MCF 10A (cell line): Measurements from ENCODE around the gene PTBP3. TPM values are rescaled to one million over a fixed set of nuclear protein-coding genes. Genes with fewer than 3 reads are reported as not detected.

Experiments used
- BruUV-seq: library from RNA; stranded (reverse); fragments of 400-500 nt; replicated peaks from 2 replicates; lab custom pipeline; 2021; lab: Mats Ljungman, UMichigan
- CTCF ChIA-PET: fragments of 300-600 bp; sonication (Branson Sonifier 250); formaldehyde crosslinking; extraction: SDS; loops from one replicate; lab custom pipeline; 2021; ENCODE audit warnings: antibody characterized with exemption, inconsistent platforms; lab: Yijun Ruan, JAX
- POLR2A ChIA-PET: fragments of 300-600, 350-650 bp; sonication (Branson Sonifier 250); formaldehyde crosslinking; extraction: SDS; loops from one replicate; lab custom pipeline; 2020; ENCODE audit warnings: antibody characterized with exemption, inconsistent platforms; lab: Yijun Ruan, JAX
- DNase-seq: peaks from one replicate; pipeline ENCODE4 v3.0.0-alpha.2; 2018; ENCODE audit not compliant: unreplicated experiment
- H3K27ac Mint-ChIP-seq: one replicate; pipeline ENCODE4 v1.8.0; 2022; ENCODE audit warnings: mild to moderate bottlenecking, low read depth, mixed read lengths; ENCODE audit not compliant: unreplicated experiment
- H3K27me3 Mint-ChIP-seq: one replicate; pipeline ENCODE4 v1.8.0; 2022; ENCODE audit warnings: mixed read lengths; ENCODE audit not compliant: insufficient read depth, unreplicated experiment
- H3K36me3 Mint-ChIP-seq: one replicate; pipeline ENCODE4 v1.8.0; 2022; ENCODE audit warnings: mild to moderate bottlenecking, moderate library complexity, mixed read lengths; ENCODE audit not compliant: insufficient read depth, unreplicated experiment
- H3K4me1 Mint-ChIP-seq: one replicate; pipeline ENCODE4 v1.8.0; 2022; ENCODE audit warnings: mixed read lengths; ENCODE audit not compliant: insufficient read depth, unreplicated experiment
- H3K4me3 Mint-ChIP-seq: one replicate; pipeline ENCODE4 v1.8.0; 2022; ENCODE audit warnings: mild to moderate bottlenecking, moderate library complexity, mixed read lengths; ENCODE audit not compliant: unreplicated experiment
- H3K9me3 Mint-ChIP-seq: one replicate; pipeline ENCODE4 v1.8.0; 2022; ENCODE audit warnings: mixed read lengths; ENCODE audit not compliant: unreplicated experiment
- CTCF ChIP-seq: fragments of 200-600 bp; IDR thresholded peaks from one replicate; pipeline ENCODE4 v1.8.0; 2022; ENCODE audit warnings: antibody characterized with exemption, mild to moderate bottlenecking; ENCODE audit not compliant: unreplicated experiment
- intact Hi-C: fragments of 100-400 bp; cut with micrococcal nuclease; formaldehyde crosslinking; loops from 2 replicates; pipeline ENCODE4 v1.14.1; 2022
- total RNA-seq: library from RNA; stranded (reverse); gene quantifications from 2 replicates; pipeline ENCODE4 v1.2.3, GENCODE V29; 2022

The PTBP3 gene
- total RNA-seq, 1 experiment from 2014 or later = 79.2 TPM

DNA sequence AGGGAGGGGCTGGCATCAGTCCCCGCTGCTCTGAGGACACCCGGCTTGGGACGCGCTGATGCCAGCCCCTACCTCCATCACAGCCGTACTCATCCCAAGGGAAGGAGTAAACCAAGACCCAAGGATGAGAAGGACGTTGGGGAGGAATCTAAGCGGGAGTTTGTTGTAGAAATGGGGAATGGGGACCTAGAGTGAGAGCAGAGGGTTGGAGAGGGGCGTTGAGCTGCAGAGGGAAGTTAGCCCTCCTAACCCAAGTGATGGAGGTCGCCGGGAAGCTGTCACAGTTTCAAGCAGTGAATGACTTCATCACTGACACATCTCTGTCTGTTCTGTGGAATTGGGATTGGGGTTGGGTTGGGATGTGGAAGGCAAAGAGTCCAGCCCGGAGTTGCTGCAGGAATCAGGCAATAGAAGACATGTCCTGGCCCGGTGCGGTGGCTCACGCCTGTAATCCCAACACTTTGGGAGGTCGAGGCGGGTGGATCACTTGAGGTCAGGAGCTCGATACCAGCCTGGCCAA, 157.6 kb downstream of the PTBP3 start:
- DNase-seq = no peak
- ChIA-PET POLR2A (no interaction called here), CTCF (interaction anchor here (0.5 to 2.1 kb wide), 5 partner anchors 13 to 644 kb away, joined by 3 to 6 read pairs (median 3); no protein-coding TSS in a partner anchor)
- BruUV-seq = no TSS peak
- TF ChIP-seq CTCF = no peak
- Mint-ChIP-seq H3K27me3 (no peaks in the 10 kb centered on the region), H3K4me1 (no peaks in the 10 kb centered on the region), H3K9me3 (no peaks in the 10 kb centered on the region), H3K4me3 (peak overlapping the region; percentile 35), H3K36me3 (peaks cover 6% of the 10 kb centered on the region), H3K27ac (no peak overlapping the region)
- intact Hi-C loops = loop anchor here (2.0 kb wide), 1 partner anchor 157 kb away; the partner anchor contains the start of gene PTBP3

GRCh38 chr9:112174965-112175795, 158.2 kb downstream of the PTBP3 start, which contains the start of gene SUSD1:
Gene SUSD1, minus strand, starts transcription at chr9:112175297. Its CDS starts 62 bp downstream, at chr9:112175235.
- intact Hi-C loops = loop anchor here (2.0 kb wide), 1 partner anchor 158 kb away; the partner anchor contains the start of gene PTBP3
- Mint-ChIP-seq H3K4me1 (no peaks in the 10 kb centered on the region), H3K27ac (no peak within 1 kb of the TSS), H3K27me3 (no peaks in the 10 kb centered on the region), H3K36me3 (peaks cover 6% of the 10 kb centered on the region), H3K4me3 (peak within 1 kb of the TSS; percentile 71), H3K9me3 (no peaks in the 10 kb centered on the region)
- no peak for DNase-seq
- POLR2A ChIA-PET = interaction anchor here (1.0 to 1.5 kb wide), 2 partner anchors 158 to 161 kb away, joined by 3 to 7 read pairs; partner anchors contain the start of gene PTBP3
- no peak for TF ChIP-seq CTCF
- no TSS peak for BruUV-seq
- CTCF ChIA-PET = interaction anchor here (1.0 to 2.1 kb wide), 3 partner anchors 14 to 645 kb away, joined by 3 to 6 read pairs (median 3); no protein-coding TSS in a partner anchor

DNA sequence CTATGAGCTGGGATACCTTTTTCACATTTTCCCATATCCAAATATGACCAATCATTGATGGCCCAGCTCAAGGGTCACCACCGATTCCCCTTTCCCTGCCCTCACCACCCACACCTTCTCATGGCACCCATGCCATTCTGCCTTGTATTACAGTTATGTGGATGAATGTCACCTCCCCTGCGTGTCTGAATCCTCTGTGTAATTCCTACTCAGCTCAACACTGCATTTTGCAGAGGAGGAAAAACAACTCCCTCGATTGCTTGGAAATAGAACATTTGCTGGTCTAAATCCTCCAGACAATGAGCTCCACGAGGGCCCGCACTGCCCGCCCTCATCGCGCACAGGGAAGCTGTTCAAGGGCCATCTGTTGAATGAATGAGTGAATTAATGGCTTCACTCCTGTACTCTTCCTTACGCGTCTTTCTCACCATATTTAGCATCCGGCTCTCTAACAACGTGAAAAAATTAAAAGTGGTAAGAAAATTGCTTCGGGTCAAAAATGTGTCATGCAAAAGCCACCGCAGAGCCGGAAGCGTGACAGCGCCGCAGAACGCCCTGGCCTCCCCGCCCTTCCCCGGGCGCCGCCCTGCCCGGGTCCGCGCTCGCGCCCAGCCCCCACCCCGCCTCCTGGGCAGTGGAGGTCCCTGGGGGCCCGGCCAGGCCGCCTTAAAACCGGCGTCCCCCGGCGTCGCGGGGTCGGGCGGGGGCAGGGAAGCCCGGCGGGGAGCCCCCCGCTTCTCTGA, 159.0 kb downstream of the PTBP3 start:
- Mint-ChIP-seq H3K27me3 (no peaks in the 10 kb centered on the region), H3K4me1 (no peaks in the 10 kb centered on the region), H3K36me3 (peaks cover 6% of the 10 kb centered on the region), H3K4me3 (peak overlapping the region; percentile 71), H3K9me3 (no peaks in the 10 kb centered on the region), H3K27ac (no peak overlapping the region)
- peak; percentile 52 for DNase-seq
- no peak for TF ChIP-seq CTCF
- intact Hi-C loops = loop anchor here (2.0 kb wide), 1 partner anchor 158 kb away; the partner anchor contains the start of gene PTBP3
- BruUV-seq = no TSS peak
- POLR2A ChIA-PET = interaction anchor here (1.0 to 1.5 kb wide), 2 partner anchors 159 to 162 kb away, joined by 3 to 7 read pairs; partner anchors contain the start of gene PTBP3
- CTCF ChIA-PET = interaction anchor here (0.6 to 1.6 kb wide), 4 partner anchors 9 to 645 kb away, joined by 3 read pairs; no protein-coding TSS in a partner anchor
